ENCODE results near the gene BRINP2.

Gene BRINP2

GRCh38 chr1:177174921-177175634, 4.3 kb downstream of the BRINP2 start:
- Histone ChIP-seq H3K27me3 (ENCODE audit: insufficient read depth, poor library complexity, severe bottlenecking) (peaks cover 17% of the 10 kb centered on the region), H3K4me3 (replicated peaks; ENCODE audit: insufficient read depth, low read length) (no peak overlapping the region), H3K27ac (replicated peaks) (no peak overlapping the region)
- no peak for TF ChIP-seq REST (IDR thresholded peaks at IDR 0.05; ENCODE audit: insufficient replicate concordance, low read depth)
- TF ChIP-seq SPI1 (IDR thresholded peaks at IDR 0.05; ENCODE audit: borderline replicate concordance, low read depth), result no peak
- TF ChIP-seq GABPA (IDR thresholded peaks at IDR 0.05; ENCODE audit: low read depth), result no peak
- TF ChIP-seq, protein P1, sequence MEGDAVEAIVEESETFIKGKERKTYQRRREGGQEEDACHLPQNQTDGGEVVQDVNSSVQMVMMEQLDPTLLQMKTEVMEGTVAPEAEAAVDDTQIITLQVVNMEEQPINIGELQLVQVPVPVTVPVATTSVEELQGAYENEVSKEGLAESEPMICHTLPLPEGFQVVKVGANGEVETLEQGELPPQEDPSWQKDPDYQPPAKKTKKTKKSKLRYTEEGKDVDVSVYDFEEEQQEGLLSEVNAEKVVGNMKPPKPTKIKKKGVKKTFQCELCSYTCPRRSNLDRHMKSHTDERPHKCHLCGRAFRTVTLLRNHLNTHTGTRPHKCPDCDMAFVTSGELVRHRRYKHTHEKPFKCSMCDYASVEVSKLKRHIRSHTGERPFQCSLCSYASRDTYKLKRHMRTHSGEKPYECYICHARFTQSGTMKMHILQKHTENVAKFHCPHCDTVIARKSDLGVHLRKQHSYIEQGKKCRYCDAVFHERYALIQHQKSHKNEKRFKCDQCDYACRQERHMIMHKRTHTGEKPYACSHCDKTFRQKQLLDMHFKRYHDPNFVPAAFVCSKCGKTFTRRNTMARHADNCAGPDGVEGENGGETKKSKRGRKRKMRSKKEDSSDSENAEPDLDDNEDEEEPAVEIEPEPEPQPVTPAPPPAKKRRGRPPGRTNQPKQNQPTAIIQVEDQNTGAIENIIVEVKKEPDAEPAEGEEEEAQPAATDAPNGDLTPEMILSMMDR (IDR thresholded peaks at IDR 0.05; ENCODE audit: insufficient read depth, low read length), result no peak
- no peak for TF ChIP-seq POLR2AphosphoS5 (IDR thresholded peaks at IDR 0.05; ENCODE audit: low read depth)
- DNase-seq (ENCODE audit: low read depth in 1 of 2, low spot score in 1 of 2), result no peak

- Histone ChIP-seq H3K27ac (replicated peaks) (no peak overlapping the region), H3K27me3 (ENCODE audit: insufficient read depth, poor library complexity, severe bottlenecking) (peaks cover 9% of the 10 kb centered on the region), H3K4me3 (replicated peaks; ENCODE audit: insufficient read depth, low read length) (no peak overlapping the region)
- DNase-seq (ENCODE audit: low read depth in 1 of 2, low spot score in 1 of 2), result no peak
- TF ChIP-seq GABPA (IDR thresholded peaks at IDR 0.05; ENCODE audit: low read depth) (no peak), REST (IDR thresholded peaks at IDR 0.05; ENCODE audit: insufficient replicate concordance, low read depth) (no peak), SPI1 (IDR thresholded peaks at IDR 0.05; ENCODE audit: borderline replicate concordance, low read depth) (no peak), POLR2AphosphoS5 (IDR thresholded peaks at IDR 0.05; ENCODE audit: low read depth) (no peak)
Measured at GRCh38 chr1:177181280-177181630, 10.5 kb downstream of the BRINP2 start.

DNA sequence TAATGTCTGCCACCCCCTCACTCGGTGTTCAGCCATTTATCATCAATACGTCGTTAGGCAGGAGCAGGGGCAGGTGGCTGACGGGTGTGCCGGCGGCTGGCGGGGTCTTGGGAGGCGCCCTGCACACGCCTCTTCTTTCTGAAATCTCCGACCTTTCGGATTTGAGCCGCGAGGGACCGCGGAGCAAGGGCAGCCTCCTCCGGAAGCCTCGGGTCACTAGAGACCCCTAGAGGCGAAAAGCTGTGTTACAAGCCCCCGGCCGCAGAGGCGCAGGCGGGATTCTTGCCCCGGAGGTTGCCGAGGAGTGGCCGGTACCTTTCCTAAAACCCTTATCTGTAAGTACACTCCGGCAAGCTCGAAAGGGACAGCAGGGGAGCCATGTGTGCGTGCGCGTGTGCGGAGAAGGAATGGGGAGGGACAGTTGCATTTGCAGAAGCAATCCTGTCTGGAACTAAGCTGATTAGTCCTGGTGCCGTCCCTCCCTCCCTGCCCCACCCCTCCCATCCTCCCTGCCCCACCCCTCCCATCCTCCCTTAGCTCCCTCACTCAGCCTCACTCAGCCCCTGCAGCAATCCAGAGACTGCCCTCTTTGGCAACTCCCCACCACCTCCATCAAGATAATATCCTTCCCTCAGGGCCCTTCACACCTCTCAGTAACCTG, 11.0 kb downstream of the BRINP2 start:
- no peak overlapping the region for H3K4me3 ChIP-seq (replicated peaks; ENCODE audit: insufficient read depth, low read length)

DNA sequence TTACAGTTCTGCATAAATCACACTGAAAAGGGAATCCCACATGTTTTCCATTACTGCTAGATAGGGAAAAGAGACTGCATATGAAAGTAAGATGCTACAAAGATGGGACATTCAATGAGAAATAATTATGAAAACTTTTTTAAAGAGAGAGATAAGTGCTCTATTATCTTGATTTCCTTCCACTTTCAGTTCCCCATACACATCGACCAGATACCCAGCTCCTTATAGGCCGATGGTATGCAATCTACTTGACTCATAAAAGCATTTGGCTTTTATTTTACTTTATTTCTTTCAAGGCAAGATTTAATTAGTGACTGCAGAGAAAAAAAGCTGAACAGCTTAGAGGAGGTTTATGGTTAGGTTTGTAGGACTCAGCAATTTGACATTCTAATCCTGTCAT, 13.1 kb downstream of the BRINP2 start:
- TF ChIP-seq, protein P1 (IDR thresholded peaks at IDR 0.05; ENCODE audit: insufficient read depth, low read length), result no peak
- TF ChIP-seq POLR2AphosphoS5 (IDR thresholded peaks at IDR 0.05; ENCODE audit: low read depth), result no peak
- no peak for TF ChIP-seq REST (IDR thresholded peaks at IDR 0.05; ENCODE audit: insufficient replicate concordance, low read depth)
- TF ChIP-seq GABPA (IDR thresholded peaks at IDR 0.05; ENCODE audit: low read depth), result no peak
- TF ChIP-seq SPI1 (IDR thresholded peaks at IDR 0.05; ENCODE audit: borderline replicate concordance, low read depth), result no peak
- DNase-seq (ENCODE audit: low read depth in 1 of 2, low spot score in 1 of 2), result no peak

More for the DNA sequence above, 11.0 kb downstream of the BRINP2 start:
- no peak overlapping the region for H3K27ac ChIP-seq (replicated peaks)
- H3K27me3 ChIP-seq (ENCODE audit: insufficient read depth, poor library complexity, severe bottlenecking), result peaks cover 9% of the 10 kb centered on the region
- peak; percentile 8 to 39 for DNase-seq (ENCODE audit: low read depth in 1 of 2, low spot score in 1 of 2)
- TF ChIP-seq, protein P1 (IDR thresholded peaks at IDR 0.05; ENCODE audit: insufficient read depth, low read length), result peak; percentile 51
- TF ChIP-seq POLR2AphosphoS5 (IDR thresholded peaks at IDR 0.05; ENCODE audit: low read depth), result no peak

More for the DNA sequence above, 13.1 kb downstream of the BRINP2 start:
- H3K4me3 ChIP-seq (replicated peaks; ENCODE audit: insufficient read depth, low read length), result no peak overlapping the region
- H3K27me3 ChIP-seq (ENCODE audit: insufficient read depth, poor library complexity, severe bottlenecking), result peaks cover 11% of the 10 kb centered on the region
- no peak overlapping the region for H3K27ac ChIP-seq (replicated peaks)

Measured in HL-60 (cell line).